ENCODE measurements around the gene MREG.

DNA sequence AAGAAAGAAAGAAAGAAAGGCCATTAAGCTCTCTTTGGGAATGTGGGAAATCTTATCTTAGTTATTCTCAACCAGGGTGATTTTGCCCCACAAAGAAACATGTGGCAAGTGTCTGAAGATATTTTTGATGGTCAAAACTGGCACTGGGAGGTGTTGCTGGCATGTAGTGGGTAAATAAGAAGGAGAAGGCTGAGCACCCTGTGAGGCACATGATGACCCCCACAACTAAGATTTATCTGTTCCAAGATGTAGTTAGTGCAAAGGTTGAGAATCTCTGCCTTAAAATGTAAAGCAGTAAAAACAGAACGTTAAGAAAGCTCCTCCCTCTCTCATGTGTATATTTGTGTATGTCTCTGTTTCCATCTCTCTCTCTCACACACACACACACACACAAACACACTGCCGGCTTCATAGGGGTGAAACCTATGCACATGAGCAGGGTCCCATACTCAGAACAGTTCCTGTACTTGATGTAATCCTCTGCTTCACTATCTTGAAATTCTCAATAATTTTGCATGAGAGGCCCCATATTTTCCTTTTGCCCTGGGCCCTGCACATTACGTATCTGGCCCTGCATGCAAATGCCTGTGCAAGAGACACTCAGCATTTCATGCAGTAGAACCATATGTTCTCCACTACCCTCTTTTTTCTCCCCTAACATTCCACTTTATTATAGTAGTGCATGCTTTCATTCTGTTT, 94.3 kb downstream of the MREG start:
- no peak for TF ChIP-seq POLR2AphosphoS5 (IDR thresholded peaks at IDR 0.05)
- TF ChIP-seq CTCF (IDR thresholded peaks at IDR 0.05), result no peak

Measured in sigmoid colon (tissue), 4 donors.